ENCODE measurements around the gene EPAS1.

EPAS1 gene

DNA sequence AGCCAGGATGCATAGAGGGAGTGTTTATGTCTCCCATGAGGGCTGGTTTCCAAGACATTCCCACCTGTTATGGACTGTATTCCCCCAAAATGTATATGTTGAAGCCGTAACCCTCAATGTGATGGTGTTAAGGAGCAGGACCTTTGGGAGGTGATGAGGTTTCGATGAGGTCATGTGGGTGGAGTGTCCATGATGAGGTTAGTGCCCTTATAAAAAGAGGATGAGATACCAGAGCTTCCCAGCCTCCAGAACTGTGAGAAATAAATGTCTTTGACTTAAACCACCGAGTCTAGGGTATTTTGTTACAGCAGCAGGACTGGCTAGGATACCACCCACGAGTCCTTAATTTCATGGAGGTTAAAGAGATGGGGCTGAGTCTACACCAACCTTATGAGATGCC is 22.6 kb upstream of the EPAS1 start:
- DNase-seq, result no peak

- DNase-seq, result no peak
Measured at GRCh38 chr2:46275995-46276394, 21.2 kb upstream of the EPAS1 start.

DNA sequence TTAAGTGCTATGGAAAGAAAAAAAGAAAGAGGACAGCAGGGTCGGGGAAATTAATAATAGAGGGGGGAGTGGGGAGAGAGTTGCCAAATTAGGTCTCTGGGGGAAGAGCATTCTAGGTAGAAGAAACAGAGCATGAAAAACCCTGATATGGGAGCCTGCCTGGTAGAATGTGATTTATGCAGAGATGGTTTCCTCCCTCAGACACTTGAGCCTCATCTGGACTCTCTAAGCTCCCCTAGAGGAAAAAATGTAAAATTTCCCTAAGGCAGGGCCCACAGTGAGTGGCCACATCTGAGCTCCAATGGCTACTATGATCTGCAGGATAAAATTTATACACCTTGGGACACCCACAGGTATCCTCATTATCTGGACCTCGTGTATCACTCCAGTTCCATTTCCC is 20.6 kb upstream of the EPAS1 start:
- DNase-seq, result no peak

GRCh38 chr2:46277431-46278190 is 19.6 kb upstream of the EPAS1 start:
- no peak for DNase-seq

DNA sequence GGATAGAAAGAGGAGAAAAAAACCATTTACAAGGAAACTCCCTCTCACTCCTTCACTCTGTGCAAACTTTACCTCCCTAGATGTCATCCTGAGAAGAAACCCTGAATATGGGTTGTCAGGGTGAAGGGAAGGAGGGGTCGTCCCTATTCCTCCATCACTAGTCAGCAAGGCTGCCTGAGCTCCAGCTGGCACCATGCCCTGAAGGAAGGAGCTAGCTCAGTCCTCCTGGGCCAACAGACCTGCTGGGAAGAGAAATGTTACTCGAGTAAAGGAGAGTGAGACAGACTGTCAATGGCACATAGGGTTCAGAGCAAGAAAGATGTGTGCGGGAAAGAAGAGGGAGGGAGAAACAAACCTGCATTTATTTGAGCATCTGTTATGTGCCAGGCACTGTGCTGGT is 18.3 kb upstream of the EPAS1 start:
- no peak for DNase-seq

DNA sequence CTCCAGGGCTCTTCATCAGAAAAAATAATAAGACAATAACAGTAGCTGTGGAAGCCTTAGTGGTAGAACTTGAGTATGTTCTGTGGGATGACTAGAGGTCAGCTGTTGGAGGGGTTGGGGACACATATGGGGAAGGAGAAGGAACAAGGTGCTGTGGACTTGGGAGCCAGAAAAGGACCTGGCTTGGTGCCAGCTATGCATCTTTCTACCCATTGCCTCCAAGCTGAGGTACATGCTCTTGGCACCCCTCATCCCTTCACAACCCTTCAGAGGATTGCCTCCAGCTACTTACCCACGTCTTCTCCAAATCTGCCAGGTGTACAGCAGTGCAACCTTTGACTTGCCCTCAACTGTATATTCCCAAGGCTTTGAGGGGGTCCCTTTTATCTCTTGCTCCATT is 15.3 kb upstream of the EPAS1 start:
- DNase-seq, result no peak

- DNase-seq, result no peak
Measured at GRCh38 chr2:46283693-46284092, 13.5 kb upstream of the EPAS1 start.

DNA sequence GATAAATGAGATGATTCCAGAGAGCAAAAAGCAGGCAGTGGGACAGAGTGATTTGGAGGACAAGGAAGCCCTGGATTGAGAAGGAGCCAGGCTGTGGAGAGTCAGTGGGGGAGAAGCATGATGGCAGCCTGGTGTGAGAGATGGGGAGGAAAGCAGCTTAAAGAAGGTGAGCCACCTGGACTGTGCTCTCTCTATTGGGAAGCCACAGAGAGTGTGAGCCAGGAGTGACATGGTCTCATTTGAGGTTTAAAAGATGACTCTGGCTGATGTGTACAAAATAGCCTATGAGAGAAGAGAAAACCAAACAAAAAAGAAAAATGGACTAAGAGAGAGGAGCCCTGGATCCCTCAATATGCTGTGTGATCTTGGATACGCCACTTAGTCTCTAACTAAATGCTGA is 12.9 kb upstream of the EPAS1 start:
- no peak for DNase-seq

GRCh38 chr2:46284796-46285195 is 12.4 kb upstream of the EPAS1 start:
- DNase-seq, result no peak

- no peak for DNase-seq
Measured at GRCh38 chr2:46286715-46287114, 10.5 kb upstream of the EPAS1 start.

DNA sequence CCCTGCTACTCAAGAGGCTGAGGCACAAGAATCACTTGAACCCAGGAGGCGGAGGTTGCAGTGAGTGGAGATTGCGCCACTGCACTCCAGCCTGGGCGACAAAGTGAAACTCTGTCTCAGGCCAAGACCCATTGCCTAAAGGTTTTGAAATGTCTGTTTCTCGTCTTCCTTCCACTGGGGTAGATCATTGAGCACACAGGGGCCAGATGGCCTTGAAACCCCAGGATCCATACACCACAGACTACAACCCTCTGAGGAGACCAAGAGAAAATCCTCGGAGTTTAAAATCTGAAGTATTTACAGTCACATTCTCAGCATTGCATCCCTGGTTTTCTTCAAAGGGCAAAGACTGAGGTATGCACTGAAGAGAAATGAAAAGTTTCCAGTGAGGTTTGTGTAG is 7.1 kb upstream of the EPAS1 start:
- no peak for DNase-seq

GRCh38 chr2:46293466-46293865 is 3.7 kb upstream of the EPAS1 start:
- DNase-seq, result no peak

GRCh38 chr2:46294176-46294836 is 2.9 kb upstream of the EPAS1 start:
- DNase-seq, result no peak

DNA sequence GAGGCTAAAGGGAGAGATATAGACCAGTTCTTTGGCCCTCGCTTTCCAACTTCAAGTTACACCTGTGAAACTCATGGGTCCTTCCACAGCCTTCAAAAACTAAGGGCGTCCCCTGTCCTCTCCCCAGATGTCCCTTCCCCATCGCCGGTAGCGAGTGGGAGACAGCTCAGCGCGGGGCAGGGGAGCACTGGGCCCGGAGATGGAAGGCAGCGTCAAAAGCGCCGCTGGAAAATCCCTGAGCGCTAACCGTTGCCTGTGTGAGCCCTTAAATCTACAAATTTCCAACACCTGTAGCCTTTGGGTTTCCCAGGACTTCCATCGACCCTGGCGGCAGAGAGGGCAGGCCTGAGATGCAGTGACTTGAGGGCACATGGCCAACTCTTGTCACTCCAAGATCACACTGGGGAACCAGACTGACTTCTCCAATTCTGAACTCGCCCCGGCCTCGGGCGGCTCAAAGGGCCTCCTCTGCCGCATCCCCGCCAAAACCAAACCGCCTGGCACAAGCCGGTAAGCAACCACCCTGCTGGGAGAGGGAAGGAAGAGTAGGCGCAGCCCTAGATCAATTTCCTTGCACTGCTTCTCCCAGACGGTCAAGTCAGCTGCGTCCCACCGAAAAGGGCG is 879 bp upstream of the EPAS1 start:
- DNase-seq, result peak; percentile 36

DNA sequence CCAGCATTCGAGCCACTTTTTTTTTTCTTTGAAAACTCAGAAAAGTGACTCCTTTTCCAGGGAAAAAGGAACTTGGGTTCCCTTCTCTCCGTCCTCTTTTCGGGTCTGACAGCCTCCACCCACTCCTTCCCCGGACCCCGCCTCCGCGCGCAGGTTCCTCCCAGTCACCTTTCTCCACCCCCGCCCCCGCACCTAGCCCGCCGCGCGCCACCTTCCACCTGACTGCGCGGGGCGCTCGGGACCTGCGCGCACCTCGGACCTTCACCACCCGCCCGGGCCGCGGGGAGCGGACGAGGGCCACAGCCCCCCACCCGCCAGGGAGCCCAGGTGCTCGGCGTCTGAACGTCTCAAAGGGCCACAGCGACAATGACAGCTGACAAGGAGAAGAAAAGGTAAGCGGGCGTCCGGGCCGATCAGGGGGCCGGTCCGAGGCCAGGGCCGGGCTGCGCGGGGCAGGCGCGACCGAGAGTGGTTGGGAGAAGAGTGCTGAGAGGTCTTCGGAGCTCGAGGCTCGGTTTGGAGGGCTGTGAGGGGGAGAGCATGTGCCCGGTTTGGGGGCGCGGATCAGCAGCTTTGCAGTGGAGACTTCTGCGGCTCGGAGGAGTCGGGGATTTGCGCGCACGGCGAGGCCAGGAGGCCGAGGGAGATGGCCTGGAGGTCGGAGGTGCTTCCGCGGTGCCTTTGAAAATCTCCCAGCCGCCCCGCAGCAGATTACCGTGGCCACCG is 502 bp downstream of the EPAS1 start:
- DNase-seq, result peak; percentile 66

GRCh38 chr2:46298272-46298521 is 990 bp downstream of the EPAS1 start:
- no peak for DNase-seq

- peak; percentile 37 for DNase-seq
Measured at GRCh38 chr2:46298522-46299353, 1.5 kb downstream of the EPAS1 start.

GRCh38 chr2:46299365-46300263 is 2.4 kb downstream of the EPAS1 start:
- DNase-seq, result no peak

GRCh38 chr2:46300406-46300832 is 3.2 kb downstream of the EPAS1 start:
- no peak for DNase-seq

- no peak for DNase-seq
Measured at GRCh38 chr2:46302005-46302695, 4.9 kb downstream of the EPAS1 start.

DNA sequence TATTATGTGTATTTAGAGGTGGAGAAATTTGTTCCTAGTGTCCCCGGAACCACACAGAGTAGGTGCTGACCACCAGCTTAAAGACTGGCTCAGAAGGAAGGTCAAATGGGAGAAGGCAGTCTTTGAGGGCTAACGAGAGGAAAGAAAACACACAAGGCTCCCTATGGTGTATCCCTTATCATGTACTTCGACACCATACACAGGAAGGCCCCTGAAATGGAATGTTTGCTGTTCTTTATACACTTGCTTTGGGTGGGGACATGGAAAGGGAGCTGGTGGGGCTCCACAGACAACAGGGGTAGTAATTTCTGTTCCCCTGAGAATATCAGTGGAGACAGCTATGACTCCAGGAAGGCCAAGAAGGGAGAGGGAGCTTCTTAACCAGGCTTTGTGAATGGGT is 6.0 kb downstream of the EPAS1 start:
- DNase-seq, result no peak

All from activated CD4-positive, CD25-positive, alpha-beta regulatory T cell treated with anti-CD3 and anti-CD28 coated beads, Interleukin-2, amount 50 U/mL, for 72 hours (primary cell).